GM12878 (cell line): Measurements from ENCODE around the gene PDE6A. TPM values are rescaled to one million over a fixed set of nuclear protein-coding genes. Genes with fewer than 3 reads are reported as not detected.

ENCODE experiments used
- ATAC-seq: fragments of 200-7000 bp; cut with Tn5 transposase; 3 replicates; pipeline ENCODE4 v1.9.1; 2020; ENCODE audit warnings: mild to moderate bottlenecking, moderate library complexity
- BruUV-seq: library from RNA; stranded (reverse); fragments of 400-500 nt; replicated peaks from 2 replicates; lab custom pipeline; 2021; lab: Mats Ljungman, UMichigan
- CTCF ChIA-PET: fragments of 300-600 bp; sonication (Branson Sonifier 250); formaldehyde crosslinking; extraction: SDS; loops from one replicate; lab custom pipeline; 2021; ENCODE audit warnings: inconsistent platforms; lab: Yijun Ruan, JAX
- POLR2A ChIA-PET: fragments of 350-600 bp; formaldehyde crosslinking; extraction: SDS; loops from one replicate; lab custom pipeline; 2021; ENCODE audit warnings: inconsistent platforms; lab: Charles Lee
- RAD21 ChIA-PET: fragments of 300-600 bp; sonication (Branson Sonifier 250); formaldehyde crosslinking; loops from one replicate; lab custom pipeline; 2023; ENCODE audit warnings: antibody characterized with exemption; ENCODE audit not compliant: unreplicated experiment; lab: Charles Lee
- SMC1A ChIA-PET: fragments of 300-600 bp; sonication (Branson Sonifier 250); formaldehyde crosslinking; loops from one replicate; lab custom pipeline; 2023; ENCODE audit not compliant: unreplicated experiment, uncharacterized antibody; lab: Charles Lee
- DNase-seq: peaks from one replicate; pipeline ENCODE4 v3.0.0-alpha.2; 2011; ENCODE audit warnings: low read depth, low spot score
- FAIRE-seq: peaks from 3 replicates; lab custom pipeline; 2011; peaks lifted over from hg19 to GRCh38; lab: Jason Lieb, UNC
- H2AFZ ChIP-seq: 2 replicates; pipeline ENCODE4 v1.6.0; 2011; ENCODE audit warnings: low read depth, low read length, control low read depth; ENCODE audit not compliant: control insufficient read depth
- H3K27ac ChIP-seq: 2 replicates; pipeline ENCODE4 v1.5.1; 2011; ENCODE audit warnings: control low read depth; ENCODE audit not compliant: control insufficient read depth, insufficient read depth
- H3K27me3 ChIP-seq, 2 experiments: replicated peaks in 1 of 2; 2 replicates each; pipeline versions ENCODE4 v1.6.0 to v1.6.1; 2011; ENCODE audit warnings: low read length in 1 of 2; ENCODE audit not compliant: control insufficient read depth in 2 of 2, insufficient read depth in 2 of 2
- H3K36me3 ChIP-seq, 2 experiments: 2 replicates each; pipeline ENCODE4 v1.5.1; 2011; ENCODE audit warnings: low read length in 1 of 2; ENCODE audit not compliant: control insufficient read depth in 2 of 2, insufficient read depth in 2 of 2
- H3K4me1 ChIP-seq: 2 replicates; pipeline ENCODE4 v1.6.1; 2011; ENCODE audit warnings: mild to moderate bottlenecking, low read length, moderate library complexity, mixed read lengths; ENCODE audit not compliant: control insufficient read depth, insufficient read depth
- H3K4me2 ChIP-seq: 2 replicates; pipeline ENCODE4 v1.6.0; 2011; ENCODE audit warnings: control low read depth; ENCODE audit not compliant: control insufficient read depth, insufficient read depth
- H3K4me3 ChIP-seq: fragments of 200-600 bp; sonication (generic); 2 replicates; pipeline ENCODE4 v1.5.1; 2016
- H3K79me2 ChIP-seq: 2 replicates; pipeline ENCODE4 v1.6.0; 2011; ENCODE audit warnings: low read length; ENCODE audit not compliant: control insufficient read depth, insufficient read depth
- H3K9ac ChIP-seq: 2 replicates; pipeline ENCODE4 v1.8.0; 2011; ENCODE audit warnings: low read length, control low read depth, mixed read lengths; ENCODE audit not compliant: control insufficient read depth, insufficient read depth
- H3K9me3 ChIP-seq: replicated peaks from 3 replicates; pipeline ENCODE4 v1.5.1; 2011; ENCODE audit warnings: mild to moderate bottlenecking, low read length; ENCODE audit not compliant: control insufficient read depth, insufficient read depth
- H4K20me1 ChIP-seq: 2 replicates; pipeline ENCODE4 v1.6.0; 2011; ENCODE audit not compliant: control insufficient read depth, insufficient read depth
- ASH2L ChIP-seq: fragments of 300-600, 200-600 bp; sonication (generic); IDR thresholded peaks from 2 replicates; pipeline ENCODE4 v1.6.1; 2017; ENCODE audit warnings: low read depth, mild to moderate bottlenecking, borderline replicate concordance
- BACH1 ChIP-seq: fragments of 450-650 bp; IDR thresholded peaks from 2 replicates; pipeline ENCODE4 v1.6.1; 2017; ENCODE audit warnings: mild to moderate bottlenecking, borderline replicate concordance
- BMI1 ChIP-seq: fragments of 450-650 bp; IDR thresholded peaks from 2 replicates; pipeline ENCODE4 v1.6.1; 2016; ENCODE audit warnings: mild to moderate bottlenecking, moderate library complexity, borderline replicate concordance
- CREB1 ChIP-seq: IDR thresholded peaks from 2 replicates; pipeline ENCODE4 v1.6.1; 2012; ENCODE audit warnings: low read depth, mild to moderate bottlenecking, inconsistent platforms
- FOXM1 ChIP-seq: IDR thresholded peaks from 2 replicates; pipeline ENCODE4 v1.6.1; 2012; ENCODE audit warnings: low read depth, mild to moderate bottlenecking, inconsistent platforms, low read length, moderate library complexity
- GATAD2B ChIP-seq: fragments of 450-650 bp; conservative IDR thresholded peaks from 2 replicates; pipeline ENCODE4 v1.6.1; 2017; ENCODE audit warnings: low read depth, mild to moderate bottlenecking, moderate library complexity
- KAT2A ChIP-seq: conservative IDR thresholded peaks from 2 replicates; pipeline ENCODE4 v1.6.1; 2011; ENCODE audit warnings: low read depth, low read length; ENCODE audit not compliant: control insufficient read depth
- MXI1 ChIP-seq: fragments of 150-350 bp; IDR thresholded peaks from 2 replicates; pipeline ENCODE4 v1.6.1; 2011; ENCODE audit warnings: low read depth, mild to moderate bottlenecking, inconsistent platforms, low read length, improper control_type of control experiment
- PAX5 ChIP-seq: IDR thresholded peaks from 2 replicates; pipeline ENCODE4 v1.6.1; 2011; ENCODE audit warnings: low read depth, low read length, borderline replicate concordance
- POLR2AphosphoS2 ChIP-seq: IDR thresholded peaks from 2 replicates; pipeline ENCODE4 v1.6.1; 2011; ENCODE audit warnings: low read depth, mild to moderate bottlenecking, low read length, improper control_type of control experiment, moderate library complexity
- SIN3A ChIP-seq: IDR thresholded peaks from 2 replicates; pipeline ENCODE4 v1.6.1; 2012; ENCODE audit warnings: low read depth, low read length, improper control_type of control experiment
- SIX5 ChIP-seq: IDR thresholded peaks from 2 replicates; pipeline ENCODE4 v1.6.1; 2011; ENCODE audit warnings: mild to moderate bottlenecking, low read depth, low read length, moderate library complexity; ENCODE audit not compliant: severe bottlenecking
- SP1 ChIP-seq: IDR thresholded peaks from one replicate; pipeline ENCODE4 v1.6.1; 2011; ENCODE audit warnings: low read depth, low read length
- ZBTB11 ChIP-seq: fragments of 450-650 bp; formaldehyde crosslinking; IDR thresholded peaks from 2 replicates; pipeline ENCODE4 v1.5.0; 2022; ENCODE audit warnings: mild to moderate bottlenecking, missing genetic modification characterization
- ZBTB40 ChIP-seq: fragments of 450-650 bp; IDR thresholded peaks from 2 replicates; pipeline ENCODE4 v1.6.1; 2016; ENCODE audit warnings: mild to moderate bottlenecking, moderate library complexity, borderline replicate concordance
- WGBS: methylation state at CpG from one replicate; pipeline ENCODE4 v1.1.6; 2016; ENCODE audit warnings: low lambda C conversion rate; ENCODE audit not compliant: insufficient replicate concordance, insufficient coverage; ENCODE audit errors: missing lambda C conversion rate; 5-methylcytosine and 5-hydroxymethylcytosine counted together
- in situ Hi-C: fragments of 300-500 bp; cut with MboI; formaldehyde crosslinking; loops from 9 replicates; pipeline ENCODE4 v1.14.3; 2018; ENCODE audit warnings: mixed read lengths
- intact Hi-C: fragments of 100-400 bp; cut with micrococcal nuclease; formaldehyde crosslinking; loops from one replicate; pipeline ENCODE4 v1.14.2; 2022; ENCODE audit not compliant: unreplicated experiment
- polyA plus RNA-seq, 11 experiments: library from polyadenylated mRNA; depleted of rRNA in 4 of 11; unstranded in 6 of 11; stranded (reverse) in 5 of 11; fragments of >200 nt; fragmentation: Nextera tagmentation in 4 of 11; fragmentation: Illumina TruSeq in 1 of 11; extraction: Ambion mirVana in 4 of 11; extraction: Trizol in 1 of 11; gene quantifications; 1 replicate in 1 of 11; 2 replicates in 10 of 11; pipeline versions ENCODE4 v1.2.1 to v1.2.3, GENCODE V29; 2011 to 2016; ENCODE audit warnings: inconsistent platforms in 2 of 11, missing spikeins in 2 of 11, low read depth in 1 of 11
- total RNA-seq, 4 experiments: library from RNA; depleted of rRNA in 3 of 4; stranded (reverse); fragments of >200 nt in 3 of 4; fragmentation: Illumina TruSeq in 1 of 4; extraction: Trizol in 1 of 4; gene quantifications; 2 replicates each; pipeline versions ENCODE4 v1.2.1 to v1.2.3, GENCODE V29; 2013 to 2021

Gene PDE6A
- total and polyA plus RNA-seq, 10 of the 15 experiments (the other 5 are each of a cell fraction or from before 2014, with no cell fraction given) = 0.05 to 0.26 TPM; not detected in 8

GRCh38 chr5:149893403-149893931 is 51.1 kb downstream of the PDE6A start:
- no peaks in the 10 kb centered on the region for H3K9me3 ChIP-seq
- intact Hi-C loops (no loop called here), in situ Hi-C loops (no loop called here)
- H3K36me3 ChIP-seq = no peaks in the 10 kb centered on the region
- H3K79me2 ChIP-seq = no peaks in the 10 kb centered on the region
- WGBS = 20% methylated on average over 1 of the region's 1 CpG
- no peak overlapping the region for H2AFZ ChIP-seq
- no peak for FAIRE-seq
- CTCF ChIA-PET = interaction anchor here (0.9 to 2.7 kb wide), 4 partner anchors 40 to 97 kb away, joined by 4 to 8 read pairs (median 5); no protein-coding TSS in a partner anchor
- no peak overlapping the region for H3K9ac ChIP-seq
- no peaks in the 10 kb centered on the region for H3K27me3 ChIP-seq
- no peak overlapping the region for H3K4me2 ChIP-seq
- DNase-seq = no peak
- no peak overlapping the region for H3K27ac ChIP-seq
- POLR2A ChIA-PET = no interaction called here
- no peak for ATAC-seq
- RAD21 ChIA-PET = interaction anchor here (0.6 kb wide), 1 partner anchor 162 kb away, joined by 3 read pairs; no protein-coding TSS in a partner anchor
- no peak overlapping the region for H3K4me3 ChIP-seq
- H3K4me1 ChIP-seq = no peaks in the 10 kb centered on the region
- BruUV-seq = no TSS peak
- SMC1A ChIA-PET = interaction anchor here (1.5 to 1.6 kb wide), 2 partner anchors 24 to 40 kb away, joined by 3 read pairs; no protein-coding TSS in a partner anchor
- no peaks in the 10 kb centered on the region for H4K20me1 ChIP-seq
- no peak for TF ChIP-seq SP1
- no peak for TF ChIP-seq BACH1
- no peak for TF ChIP-seq ASH2L
- no peak for TF ChIP-seq GATAD2B
- TF ChIP-seq FOXM1 = no peak
- no peak for TF ChIP-seq SIN3A
- TF ChIP-seq BMI1 = no peak
- no peak for TF ChIP-seq ZBTB11 (CRISPR knock-in tag)
- no peak for TF ChIP-seq CREB1
- no peak for TF ChIP-seq ZBTB40
- no peak for TF ChIP-seq PAX5
- no peak for TF ChIP-seq POLR2AphosphoS2
- TF ChIP-seq MXI1 = no peak
- no peak for TF ChIP-seq SIX5
- no peak for TF ChIP-seq KAT2A
- TF ChIP-seq, all 136 proteins: peak for 0
